Measurements from ENCODE around the gene RASL11A. TPM values are rescaled to one million over a fixed set of nuclear protein-coding genes. Genes with fewer than 3 reads are reported as not detected.

Gene RASL11A
- total and polyA plus RNA-seq, 2 of the 13 experiments (the other 11 are each of a cell fraction or from before 2014, with no cell fraction given): 3.0 to 4.1 TPM

GRCh38 chr13:27270594-27271520, at the start of gene RASL11A (continued):
- no peak for TF ChIP-seq MAZ (IDR thresholded peaks at IDR 0.05; ENCODE audit: borderline replicate concordance, low read depth, low read length)
- TF ChIP-seq MAZ (CRISPR knock-in tag; IDR thresholded peaks at IDR 0.05; ENCODE audit: low read depth): peak; percentile 54; the same call in 1 of the 2 replicates
- no peak for TF ChIP-seq MLX (CRISPR knock-in tag; IDR thresholded peaks at IDR 0.05)
- TF ChIP-seq PAX8 (CRISPR knock-in tag; IDR thresholded peaks at IDR 0.05; ENCODE audit: borderline replicate concordance): no peak
- peak; percentile 54; the same call in 1 of the 2 replicates for TF ChIP-seq POGZ (CRISPR knock-in tag; IDR thresholded peaks at IDR 0.05)
- no peak for TF ChIP-seq ZNF496 (CRISPR knock-in tag; IDR thresholded peaks at IDR 0.05; ENCODE audit: insufficient replicate concordance)
- no peak for TF ChIP-seq HMG20A (CRISPR knock-in tag; IDR thresholded peaks at IDR 0.05; ENCODE audit: borderline replicate concordance)
- TF ChIP-seq ZNF616 (CRISPR knock-in tag; IDR thresholded peaks at IDR 0.05; ENCODE audit: low read depth): peak; percentile 27; the same call in 1 of the 2 replicates
- no peak for TF ChIP-seq ZNF275 (CRISPR knock-in tag; IDR thresholded peaks at IDR 0.05; ENCODE audit: borderline replicate concordance)
- no peak for TF ChIP-seq ZNF530 (CRISPR knock-in tag; IDR thresholded peaks at IDR 0.05; ENCODE audit: low read depth)
- peak; percentile 48; the same call in 1 of the 2 replicates for TF ChIP-seq KLF15 (CRISPR knock-in tag; IDR thresholded peaks at IDR 0.05; ENCODE audit: borderline replicate concordance)
- TF ChIP-seq PAXIP1 (CRISPR knock-in tag; conservative IDR thresholded peaks at IDR 0.05): no peak
- 0 out of 2 replicates have a peak, but pooled peaks have one; percentile 9 for TF ChIP-seq CBFB (CRISPR knock-in tag; IDR thresholded peaks at IDR 0.05)
- TF ChIP-seq HNF1B (CRISPR knock-in tag; IDR thresholded peaks at IDR 0.05): peak; percentile 76
- no peak for TF ChIP-seq HNF4A (CRISPR knock-in tag; IDR thresholded peaks at IDR 0.05)
- no peak; the same call in 1 of the 2 replicates for TF ChIP-seq FOSL1 (CRISPR knock-in tag; IDR thresholded peaks at IDR 0.05; ENCODE audit: borderline replicate concordance)
- TF ChIP-seq MBNL3 (CRISPR knock-in tag; conservative IDR thresholded peaks at IDR 0.05): no peak
- peak; percentile 42; the same call in 1 of the 2 replicates for TF ChIP-seq POLR2AphosphoS5 (IDR thresholded peaks at IDR 0.05; ENCODE audit: low read depth, low read length)
- TF ChIP-seq HBP1 (CRISPR knock-in tag; IDR thresholded peaks at IDR 0.05; ENCODE audit: low read depth): no peak
